Cerebellar cortex (tissue), 1 donor: Measurements from ENCODE around the gene SRPK2.

Experiments used
- DNase-seq: peaks from one replicate; pipeline ENCODE4 v3.0.0-alpha.2; 2015; ENCODE audit warnings: low spot score

Gene SRPK2

DNA sequence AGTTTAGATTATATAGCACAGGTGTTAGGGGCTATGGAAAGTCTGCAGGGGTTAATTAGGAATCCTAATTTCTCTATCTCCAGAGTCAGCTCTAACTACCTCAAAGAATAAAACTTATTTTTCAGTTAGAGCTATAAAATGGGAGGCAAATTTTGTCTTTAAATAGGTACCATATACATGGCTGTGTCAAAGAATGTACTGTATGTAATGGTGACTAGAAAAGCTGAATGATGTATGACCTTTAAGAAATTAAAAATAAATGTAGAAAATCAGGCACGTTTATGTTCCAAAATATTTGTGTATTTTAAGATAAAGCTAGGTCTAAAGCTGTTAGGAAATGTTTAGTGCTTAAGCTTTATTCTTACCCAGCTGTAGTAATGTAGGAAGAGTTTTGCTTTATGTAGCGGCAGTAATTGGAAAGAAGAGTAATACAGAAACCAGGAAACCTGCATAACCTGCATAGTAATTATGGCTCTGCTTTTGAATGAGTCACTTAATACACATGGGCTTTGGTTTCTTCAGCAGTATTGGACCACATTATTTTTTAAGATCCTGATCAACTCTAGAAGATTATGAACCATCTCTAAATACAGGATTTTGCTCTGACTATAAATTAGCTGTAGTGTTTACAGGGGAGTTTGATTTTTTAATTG is 289.7 kb downstream of the SRPK2 start:
- DNase-seq = no peak

DNA sequence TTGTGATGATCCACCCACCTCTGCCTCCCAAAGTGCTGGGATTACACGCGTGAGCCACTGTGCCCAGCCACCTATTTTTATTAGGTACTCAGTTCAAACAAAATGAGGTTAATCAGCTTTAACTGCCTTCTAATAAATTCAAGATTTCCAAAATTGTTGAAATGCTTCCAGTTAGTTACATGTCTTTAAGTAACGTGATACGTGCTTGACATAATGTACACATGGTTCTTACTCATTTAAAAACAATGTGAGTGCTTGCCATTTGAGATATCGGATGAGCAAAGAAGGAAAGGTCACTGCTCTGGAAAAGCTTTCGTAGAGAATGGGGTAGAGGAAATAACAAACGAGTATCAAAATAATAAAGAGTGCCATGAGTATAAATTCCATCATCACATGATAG is 291.1 kb downstream of the SRPK2 start:
- no peak for DNase-seq

DNA sequence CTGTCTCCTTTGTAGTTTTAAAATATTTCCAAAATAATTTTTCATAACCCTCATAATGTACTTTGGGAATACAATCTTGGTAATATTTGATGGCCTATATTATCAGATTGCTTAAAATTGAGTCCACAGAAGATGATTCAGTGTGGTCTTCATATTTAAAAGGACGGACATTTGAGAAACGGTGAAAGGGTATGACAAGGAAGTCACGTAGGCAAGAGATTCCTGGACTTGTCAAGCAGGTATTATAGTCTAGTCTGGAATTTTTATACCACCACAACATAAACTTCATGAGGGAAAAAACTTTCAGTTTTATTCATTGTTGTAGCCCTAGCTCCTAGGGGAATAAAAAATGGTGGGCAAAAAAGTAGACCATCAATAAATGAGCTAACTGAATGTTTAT is 292.4 kb downstream of the SRPK2 start:
- DNase-seq = no peak

- DNase-seq = no peak
These were observed 293.8 kb downstream of the SRPK2 start for GRCh38 chr7:105094966-105095365.

DNA sequence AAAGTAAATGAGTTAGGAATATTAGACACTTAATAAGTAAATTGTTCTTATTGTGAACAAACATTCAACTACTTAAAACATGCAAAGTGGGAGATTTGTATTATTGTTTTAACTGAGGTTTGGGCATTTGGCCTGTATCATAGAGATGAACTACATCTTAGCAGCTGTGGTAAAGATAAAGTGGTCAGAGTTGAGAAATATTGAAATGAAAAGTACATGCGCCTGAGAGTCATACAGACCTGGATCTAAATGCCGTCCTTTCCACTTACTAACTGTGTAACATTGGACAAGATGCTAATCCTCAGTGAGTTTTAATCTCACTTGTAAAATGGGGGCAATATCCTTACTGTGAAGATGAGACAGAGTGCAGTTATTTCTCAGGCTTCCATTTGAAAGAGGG is 300.3 kb downstream of the SRPK2 start:
- no peak for DNase-seq

DNA sequence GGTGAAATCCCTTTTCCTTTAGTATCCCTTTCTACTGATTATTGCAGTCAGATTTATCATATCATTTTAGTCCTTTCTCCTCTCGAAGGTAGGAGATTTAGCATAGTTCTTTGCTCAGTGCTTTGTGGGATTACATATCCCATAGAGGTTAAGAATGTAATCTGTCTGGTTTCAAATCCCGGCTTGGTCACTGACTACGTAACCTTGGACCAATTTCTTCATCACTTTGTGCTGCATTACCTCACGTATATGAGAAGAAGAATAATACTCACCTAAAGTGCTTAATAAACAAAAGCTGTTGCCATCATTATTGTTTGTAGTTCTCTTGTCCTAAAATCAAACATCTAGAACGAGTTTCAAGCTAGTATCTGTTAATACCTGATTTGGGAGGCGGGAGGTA is 300.7 kb downstream of the SRPK2 start:
- no peak for DNase-seq

DNA sequence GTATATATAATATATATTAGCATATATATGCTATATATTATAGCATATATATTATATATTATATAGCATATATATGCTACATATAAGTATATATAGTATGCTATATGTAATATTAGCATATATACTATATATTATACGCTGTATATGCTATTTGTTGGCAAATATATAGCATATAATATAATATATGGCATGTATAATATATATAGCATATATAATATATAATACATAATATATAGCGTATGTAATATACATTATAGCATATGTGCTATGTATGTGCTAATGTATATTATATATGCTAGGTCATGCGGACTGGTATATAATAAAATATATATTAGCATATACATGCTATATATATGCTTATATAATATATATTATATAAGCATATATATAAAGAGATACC is 301.9 kb downstream of the SRPK2 start:
- no peak for DNase-seq

DNA sequence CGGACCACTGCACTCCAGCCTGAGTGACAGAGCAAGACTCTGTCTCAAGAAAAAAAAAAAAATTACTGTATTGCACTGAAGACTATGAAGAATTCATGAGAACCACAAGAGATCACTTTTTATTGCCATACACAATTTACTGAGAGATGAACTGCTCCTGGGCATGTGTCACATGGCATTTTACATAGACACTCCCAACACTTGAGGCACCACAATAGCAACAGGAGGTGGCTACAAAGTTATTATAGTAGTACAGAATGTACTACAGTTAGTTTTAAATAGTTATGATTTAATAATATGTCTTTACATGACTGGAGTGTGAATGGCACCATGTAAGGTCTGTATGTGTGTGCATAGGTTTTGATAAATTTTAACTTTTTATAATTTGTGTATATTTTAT is 304.1 kb downstream of the SRPK2 start:
- DNase-seq = no peak

DNA sequence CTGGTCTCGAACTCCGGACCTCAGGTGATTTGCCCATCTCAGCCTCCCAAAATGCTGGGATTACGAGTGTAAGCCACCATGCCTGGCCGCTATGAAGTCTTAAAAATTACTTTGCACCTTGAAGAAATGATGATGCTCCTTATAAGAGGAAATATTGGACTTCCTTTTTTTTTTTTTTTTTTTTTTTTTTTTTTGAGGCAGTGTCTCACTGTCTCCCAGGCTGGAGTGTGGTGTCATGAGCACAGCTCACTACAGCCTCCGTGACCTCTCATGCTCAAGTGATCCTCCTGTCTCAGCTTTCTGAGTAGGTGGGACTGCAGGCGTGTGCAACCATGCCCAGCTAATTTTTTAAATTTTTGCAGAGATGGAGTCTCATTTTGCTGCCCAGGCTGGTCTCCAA is 309.4 kb downstream of the SRPK2 start:
- no peak for DNase-seq

DNA sequence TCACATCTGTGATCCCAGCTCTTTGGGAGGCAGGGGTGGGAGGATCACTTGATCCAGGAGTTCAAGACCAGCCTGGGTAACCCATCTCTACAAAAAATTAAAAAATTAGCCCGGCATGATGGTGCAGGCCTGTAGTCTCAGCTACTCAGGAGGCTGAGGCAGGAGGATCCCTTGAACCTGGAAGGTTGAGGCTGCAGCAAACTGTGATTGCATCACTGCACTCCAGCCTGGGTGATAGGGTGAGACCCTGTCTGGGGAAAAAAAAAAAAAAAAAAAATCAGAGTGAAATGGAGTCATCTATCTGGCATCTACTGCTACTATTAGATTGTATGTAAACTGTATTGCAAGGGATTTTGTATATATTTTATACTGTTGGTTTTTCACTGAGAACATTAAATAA is 315.6 kb downstream of the SRPK2 start:
- no peak for DNase-seq

DNA sequence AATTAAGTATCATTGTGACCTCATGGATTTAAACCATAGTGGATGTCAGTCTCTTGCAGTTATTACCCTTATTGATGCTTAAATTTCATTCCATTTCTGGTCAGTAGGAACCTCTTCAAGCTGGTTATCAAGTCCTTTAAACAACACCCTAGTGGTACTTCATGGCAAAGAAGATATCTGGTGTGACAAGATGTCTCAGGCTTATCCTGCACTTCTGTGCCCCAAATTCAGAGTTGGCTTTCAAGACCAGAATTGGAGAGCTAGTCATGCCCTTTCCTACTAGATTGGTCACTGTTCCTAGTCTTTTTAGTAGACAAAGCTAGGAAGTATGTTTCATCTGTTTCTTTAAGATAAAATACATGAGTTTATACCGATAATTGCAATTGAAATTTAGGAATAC is 319.8 kb downstream of the SRPK2 start:
- no peak for DNase-seq

DNA sequence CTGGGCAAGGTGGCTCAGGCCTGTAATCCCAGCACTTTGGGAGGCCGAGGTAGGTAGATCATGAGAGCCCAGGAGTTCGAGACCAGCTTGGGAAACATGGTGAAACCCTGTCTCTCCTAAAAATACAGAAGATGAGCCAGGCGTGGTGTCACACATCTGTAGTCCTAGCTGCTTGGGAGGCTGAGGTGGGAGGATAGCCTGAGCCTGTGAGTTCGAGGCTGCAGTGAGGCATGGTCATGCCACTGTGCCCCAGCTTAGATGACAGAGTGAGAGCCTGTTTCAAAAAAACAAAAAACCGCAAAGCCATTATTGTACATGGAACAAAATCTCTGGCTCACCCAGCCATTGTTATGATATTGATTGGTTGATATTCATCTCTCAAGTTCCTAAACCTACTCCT is 321.0 kb downstream of the SRPK2 start:
- no peak for DNase-seq
